HUES6 (cell line): Measurements from ENCODE around the gene GDF10.

ENCODE experiments used
- H3K27ac ChIP-seq: 2 replicates; pipeline ENCODE4 v1.7.0; 2013; ENCODE audit warnings: low read depth, mild to moderate bottlenecking, low read length, inconsistent platforms
- H3K27me3 ChIP-seq: 2 replicates; pipeline ENCODE4 v1.6.1; 2013; ENCODE audit warnings: low read length; ENCODE audit not compliant: control insufficient read depth, insufficient read depth
- H3K36me3 ChIP-seq: 2 replicates; pipeline ENCODE4 v1.6.1; 2013; ENCODE audit warnings: low read length; ENCODE audit not compliant: control insufficient read depth, insufficient read depth
- H3K4me1 ChIP-seq: 2 replicates; pipeline ENCODE4 v1.6.1; 2013; ENCODE audit warnings: low read length; ENCODE audit not compliant: control insufficient read depth, insufficient read depth
- H3K4me3 ChIP-seq: 2 replicates; pipeline ENCODE4 v1.5.1; 2013; ENCODE audit warnings: low read depth, low read length
- H3K9ac ChIP-seq: one replicate; pipeline ENCODE4 v1.6.1; 2013; ENCODE audit warnings: mild to moderate bottlenecking, low read length
- H3K9me3 ChIP-seq: 2 replicates; pipeline ENCODE4 v1.6.1; 2013; ENCODE audit warnings: low read depth, low read length; ENCODE audit not compliant: control insufficient read depth, insufficient read depth

The GDF10 gene

GRCh38 chr10:47316131-47316530 is 16.1 kb downstream of the GDF10 start:
- no peak overlapping the region for H3K4me3 ChIP-seq
- no peak overlapping the region for H3K9ac ChIP-seq
- no peaks in the 10 kb centered on the region for H3K9me3 ChIP-seq
- no peaks in the 10 kb centered on the region for H3K36me3 ChIP-seq
- H3K27me3 ChIP-seq = peaks cover 3% of the 10 kb centered on the region; the same call in 1 of the 2 replicates
- H3K4me1 ChIP-seq = no peaks in the 10 kb centered on the region
- H3K27ac ChIP-seq = no peak overlapping the region

- no peak overlapping the region for H3K4me3 ChIP-seq
- H3K27me3 ChIP-seq = no peaks in the 10 kb centered on the region
- no peak overlapping the region for H3K9ac ChIP-seq
- H3K4me1 ChIP-seq = no peaks in the 10 kb centered on the region
- no peaks in the 10 kb centered on the region for H3K9me3 ChIP-seq
- no peak overlapping the region for H3K27ac ChIP-seq
- H3K36me3 ChIP-seq = no peaks in the 10 kb centered on the region
These were observed 17.3 kb downstream of the GDF10 start for GRCh38 chr10:47317251-47317650.

- Histone ChIP-seq H3K27ac (no peak overlapping the region), H3K36me3 (no peaks in the 10 kb centered on the region), H3K27me3 (no peaks in the 10 kb centered on the region), H3K9me3 (no peaks in the 10 kb centered on the region), H3K4me3 (no peak overlapping the region), H3K9ac (no peak overlapping the region), H3K4me1 (no peaks in the 10 kb centered on the region)
These were observed 18.7 kb downstream of the GDF10 start for GRCh38 chr10:47318706-47319105.

GRCh38 chr10:47319784-47320183 is 19.8 kb downstream of the GDF10 start:
- Histone ChIP-seq H3K36me3 (no peaks in the 10 kb centered on the region), H3K27me3 (no peaks in the 10 kb centered on the region), H3K27ac (no peak overlapping the region)

GRCh38 chr10:47320812-47321211 is 20.8 kb downstream of the GDF10 start:
- Histone ChIP-seq H3K4me3 (no peak overlapping the region), H3K27me3 (no peaks in the 10 kb centered on the region), H3K9me3 (no peaks in the 10 kb centered on the region), H3K9ac (no peak overlapping the region), H3K4me1 (no peaks in the 10 kb centered on the region), H3K36me3 (no peaks in the 10 kb centered on the region), H3K27ac (no peak overlapping the region)

More at GRCh38 chr10:47319784-47320183, 19.8 kb downstream of the GDF10 start:
- Histone ChIP-seq H3K4me3 (no peak overlapping the region), H3K9ac (no peak overlapping the region), H3K9me3 (no peaks in the 10 kb centered on the region), H3K4me1 (no peaks in the 10 kb centered on the region)

GRCh38 chr10:47321521-47322195 is 21.7 kb downstream of the GDF10 start:
- Histone ChIP-seq H3K36me3 (no peaks in the 10 kb centered on the region), H3K27ac (no peak overlapping the region), H3K4me3 (no peak overlapping the region), H3K27me3 (no peaks in the 10 kb centered on the region), H3K4me1 (no peaks in the 10 kb centered on the region), H3K9ac (no peak overlapping the region), H3K9me3 (no peaks in the 10 kb centered on the region)

GRCh38 chr10:47322300-47323061 is 22.5 kb downstream of the GDF10 start, which contains the start of gene GDF2:
Gene GDF2 (plus strand): TSS chr10:47322454. CDS start chr10:47322669, 215 bp downstream.
- no peak within 1 kb of the TSS for H3K4me3 ChIP-seq
- H3K9me3 ChIP-seq = no peaks in the 10 kb centered on the region
- no peak within 1 kb of the TSS for H3K9ac ChIP-seq
- no peaks in the 10 kb centered on the region for H3K36me3 ChIP-seq
- H3K27ac ChIP-seq = no peak within 1 kb of the TSS
- H3K27me3 ChIP-seq = no peaks in the 10 kb centered on the region
- no peaks in the 10 kb centered on the region for H3K4me1 ChIP-seq

- no peak overlapping the region for H3K9ac ChIP-seq
- no peaks in the 10 kb centered on the region for H3K27me3 ChIP-seq
- no peak overlapping the region for H3K27ac ChIP-seq
- no peaks in the 10 kb centered on the region for H3K4me1 ChIP-seq
- no peaks in the 10 kb centered on the region for H3K9me3 ChIP-seq
- H3K4me3 ChIP-seq = no peak overlapping the region
- H3K36me3 ChIP-seq = no peaks in the 10 kb centered on the region
These were observed 23.1 kb downstream of the GDF10 start for GRCh38 chr10:47323087-47323486.

- Histone ChIP-seq H3K4me3 (no peak overlapping the region), H3K9me3 (no peaks in the 10 kb centered on the region), H3K27ac (no peak overlapping the region)
These were observed 23.8 kb downstream of the GDF10 start for GRCh38 chr10:47323636-47324296.

GRCh38 chr10:47325303-47326291 is 25.6 kb downstream of the GDF10 start:
- H3K4me1 ChIP-seq = no peaks in the 10 kb centered on the region
- no peaks in the 10 kb centered on the region for H3K36me3 ChIP-seq
- no peak overlapping the region for H3K4me3 ChIP-seq
- no peak overlapping the region for H3K27ac ChIP-seq
- no peaks in the 10 kb centered on the region for H3K27me3 ChIP-seq
- H3K9me3 ChIP-seq = no peaks in the 10 kb centered on the region
- H3K9ac ChIP-seq = no peak overlapping the region

More at GRCh38 chr10:47323636-47324296, 23.8 kb downstream of the GDF10 start:
- Histone ChIP-seq H3K36me3 (no peaks in the 10 kb centered on the region), H3K9ac (no peak overlapping the region), H3K4me1 (no peaks in the 10 kb centered on the region), H3K27me3 (no peaks in the 10 kb centered on the region)
